Mucosa of stomach (tissue), 1 donor: ENCODE measurements around the gene CLIC4.
"Not testable (repeated sequence)": the region's sequence is repeated elsewhere in the genome, so short reads cannot be mapped to it uniquely, and the experiment has no call there.

Experiments used
- H3K27me3 ChIP-seq: one replicate; pipeline ENCODE4 v1.7.0; 2013; ENCODE audit warnings: mild to moderate bottlenecking, low read length; ENCODE audit not compliant: control insufficient read depth, insufficient read depth
- H3K36me3 ChIP-seq: one replicate; pipeline ENCODE4 v1.7.0; 2013; ENCODE audit warnings: low read length; ENCODE audit not compliant: control insufficient read depth, insufficient read depth
- H3K4me1 ChIP-seq: one replicate; pipeline ENCODE4 v1.7.0; 2013; ENCODE audit warnings: mild to moderate bottlenecking, low read length; ENCODE audit not compliant: control insufficient read depth, insufficient read depth
- H3K4me3 ChIP-seq: one replicate; pipeline ENCODE4 v1.7.0; 2013; ENCODE audit warnings: low read length
- H3K9ac ChIP-seq: one replicate; pipeline ENCODE4 v1.7.0; 2013; ENCODE audit warnings: mild to moderate bottlenecking, low read length, moderate library complexity
- H3K9me3 ChIP-seq: one replicate; pipeline ENCODE4 v1.7.0; 2013; ENCODE audit warnings: mild to moderate bottlenecking, low read length, moderate library complexity; ENCODE audit not compliant: control insufficient read depth
- donor health status: Pancreatic carcinoma.

Gene CLIC4

DNA sequence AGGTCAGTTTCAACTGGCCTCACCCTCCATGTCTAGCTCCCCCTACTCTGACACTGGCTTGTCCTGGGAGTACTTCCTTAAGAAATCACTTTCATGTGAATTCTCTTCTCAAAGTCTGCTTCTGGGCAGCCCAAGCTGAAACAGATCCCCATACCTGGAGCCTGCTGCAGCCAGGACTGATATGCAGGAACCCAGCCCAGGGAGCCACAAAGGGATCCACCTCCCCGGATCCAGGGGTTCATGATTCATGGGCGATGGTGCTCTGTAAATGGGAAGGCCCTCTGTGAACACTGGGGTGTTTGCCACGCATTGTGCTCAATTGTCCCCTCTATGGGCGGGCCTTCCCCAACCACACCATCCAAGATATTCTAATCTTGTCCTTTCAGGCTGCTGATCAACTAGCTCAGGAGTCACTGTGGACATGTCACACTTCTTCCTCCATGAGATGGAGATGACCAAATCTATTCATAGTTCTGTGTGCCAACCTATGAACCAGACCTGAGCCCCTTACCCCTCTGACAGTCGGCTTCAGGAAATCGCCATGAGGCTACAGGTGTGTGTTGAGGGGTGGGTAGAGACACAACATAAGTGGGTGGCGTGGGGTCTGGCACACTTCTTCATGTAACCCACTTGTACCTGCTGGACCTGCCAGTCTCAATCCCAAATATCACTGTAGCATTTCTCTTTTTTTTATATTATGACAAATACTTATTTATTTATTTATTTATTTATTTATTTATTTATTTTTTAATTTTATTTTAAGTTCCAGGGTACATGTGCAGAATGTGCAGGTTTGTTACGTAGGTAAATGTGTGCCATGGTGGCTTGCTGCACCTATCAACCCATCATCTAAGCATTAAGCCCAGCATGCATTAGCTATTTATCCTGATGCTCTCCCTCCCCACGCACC is 143.1 kb downstream of the CLIC4 start:
- H3K9ac ChIP-seq, result no peak overlapping the region
- no peaks in the 10 kb centered on the region for H3K27me3 ChIP-seq
- H3K36me3 ChIP-seq, result no peaks in the 10 kb centered on the region
- peaks cover 4% of the 10 kb centered on the region for H3K4me1 ChIP-seq
- no peak overlapping the region for H3K4me3 ChIP-seq
- no peaks in the 10 kb centered on the region for H3K9me3 ChIP-seq

GRCh38 chr1:24888971-24889676 is 143.9 kb downstream of the CLIC4 start:
- Histone ChIP-seq H3K9ac (no peak overlapping the region), H3K36me3 (no peaks in the 10 kb centered on the region)

DNA sequence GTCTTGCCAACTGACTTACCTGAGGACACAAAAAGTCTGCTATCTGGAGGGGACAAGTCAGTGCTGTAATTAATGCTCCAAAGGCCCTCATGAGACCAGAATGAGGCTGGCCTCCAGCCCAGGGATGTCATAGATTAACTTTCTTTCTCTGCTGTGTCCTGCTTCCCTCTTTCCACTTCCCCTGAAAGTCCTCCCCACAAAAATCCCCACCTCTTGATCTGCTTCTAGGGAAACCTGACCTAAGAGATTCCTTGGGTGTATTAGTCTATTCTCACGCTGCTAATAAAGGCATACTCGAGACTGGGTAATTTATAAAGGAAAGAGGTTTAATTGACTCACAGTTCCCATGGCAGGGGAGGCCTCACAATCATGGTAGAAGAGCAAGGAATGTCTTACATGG is 145.6 kb downstream of the CLIC4 start:
- Histone ChIP-seq H3K9ac (no peak overlapping the region), H3K4me3 (no peak overlapping the region), H3K4me1 (peaks cover 12% of the 10 kb centered on the region), H3K9me3 (no peaks in the 10 kb centered on the region), H3K36me3 (no peaks in the 10 kb centered on the region), H3K27me3 (no peaks in the 10 kb centered on the region)

More at GRCh38 chr1:24888971-24889676, 143.9 kb downstream of the CLIC4 start:
- H3K4me1 ChIP-seq, result peaks cover 12% of the 10 kb centered on the region
- no peaks in the 10 kb centered on the region for H3K9me3 ChIP-seq
- no peaks in the 10 kb centered on the region for H3K27me3 ChIP-seq
- H3K4me3 ChIP-seq, result no peak overlapping the region

GRCh38 chr1:24891367-24891766 is 146.1 kb downstream of the CLIC4 start:
- not testable (repeated sequence) for H3K4me3 ChIP-seq, H3K9me3 ChIP-seq
- peaks cover 12% of the 10 kb centered on the region for H3K4me1 ChIP-seq

DNA sequence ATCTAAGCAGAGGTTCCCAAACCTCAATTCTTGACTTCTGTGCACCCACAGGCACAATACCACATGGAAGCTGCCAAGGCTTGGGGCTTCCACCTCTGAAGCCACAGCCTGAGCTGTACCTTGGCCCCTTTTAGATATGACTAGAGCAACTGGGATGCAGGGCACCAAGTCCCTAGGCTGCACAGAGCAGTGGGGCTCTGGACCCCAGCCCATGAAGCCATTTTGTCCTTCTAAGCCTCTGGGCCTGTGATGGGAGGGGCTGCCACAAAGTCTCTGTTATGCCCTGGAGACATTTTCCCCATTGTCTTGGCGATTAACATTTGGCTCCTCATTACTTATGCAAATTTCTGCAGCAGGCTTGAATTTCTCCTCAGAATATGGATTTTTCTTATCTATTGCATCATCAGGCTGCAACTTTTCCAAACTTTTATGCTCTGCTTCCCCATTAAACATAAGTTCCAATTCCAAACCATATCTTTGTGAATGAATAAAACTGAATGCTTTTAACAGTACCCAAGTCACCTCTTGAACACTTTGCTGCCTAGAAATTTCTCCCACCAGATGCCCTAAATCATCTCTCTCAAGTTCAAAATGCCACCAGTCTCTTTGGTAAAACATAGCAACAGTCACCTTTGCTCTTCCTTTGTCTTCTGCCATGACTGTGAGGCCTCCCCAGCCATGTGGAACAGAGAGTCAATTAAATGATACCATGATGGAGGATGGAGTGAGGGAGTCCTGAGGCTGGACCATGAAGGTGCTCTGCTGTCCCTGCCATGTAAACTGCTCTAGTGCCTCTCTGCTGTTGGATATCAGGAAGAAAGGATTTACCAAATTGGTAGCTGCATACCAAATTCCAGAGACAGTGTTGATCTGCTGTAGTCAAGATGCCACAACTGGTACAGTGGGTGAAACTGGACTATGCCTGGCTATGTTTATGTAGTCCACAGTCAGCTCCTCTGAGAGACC is 147.2 kb downstream of the CLIC4 start:
- no peaks in the 10 kb centered on the region for H3K27me3 ChIP-seq
- H3K9me3 ChIP-seq, result no peaks in the 10 kb centered on the region
- peaks cover 12% of the 10 kb centered on the region for H3K4me1 ChIP-seq
- H3K9ac ChIP-seq, result no peak overlapping the region
- no peak overlapping the region for H3K4me3 ChIP-seq
- no peaks in the 10 kb centered on the region for H3K36me3 ChIP-seq

More at GRCh38 chr1:24891367-24891766, 146.1 kb downstream of the CLIC4 start:
- H3K9ac ChIP-seq, H3K36me3 ChIP-seq, H3K27me3 ChIP-seq: not testable (repeated sequence)

DNA sequence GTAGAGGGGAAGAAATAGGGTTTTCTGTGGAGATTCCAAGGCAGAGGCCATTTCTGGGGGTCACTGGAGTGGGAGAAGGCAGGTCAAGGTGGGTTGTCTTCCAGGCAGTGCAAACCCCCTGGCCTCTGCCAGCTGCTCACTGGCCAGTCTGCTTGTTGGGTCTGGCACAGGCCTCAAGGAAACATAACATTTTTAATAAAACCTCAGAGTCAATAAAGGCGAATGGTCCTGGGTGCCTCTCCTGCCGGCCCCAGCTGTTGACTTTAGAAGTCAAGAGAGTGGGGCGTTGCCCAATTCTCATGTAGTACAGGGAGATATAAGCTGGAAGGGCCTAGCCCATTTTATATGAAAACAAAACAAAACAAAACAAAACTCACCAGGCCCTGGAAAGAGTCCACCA is 148.2 kb downstream of the CLIC4 start:
- Histone ChIP-seq H3K4me1 (peaks cover 12% of the 10 kb centered on the region), H3K9me3 (no peaks in the 10 kb centered on the region), H3K9ac (no peak overlapping the region), H3K36me3 (no peaks in the 10 kb centered on the region), H3K27me3 (no peaks in the 10 kb centered on the region), H3K4me3 (no peak overlapping the region)
